ENCODE data around the gene IBTK. TPM values are rescaled to one million over a fixed set of nuclear protein-coding genes. Genes with fewer than 3 reads are reported as not detected.

IBTK gene
- total and polyA plus RNA-seq, 2 of the 4 experiments (the other 2 are of a cell fraction) = 9.7 to 45.0 TPM

DNA sequence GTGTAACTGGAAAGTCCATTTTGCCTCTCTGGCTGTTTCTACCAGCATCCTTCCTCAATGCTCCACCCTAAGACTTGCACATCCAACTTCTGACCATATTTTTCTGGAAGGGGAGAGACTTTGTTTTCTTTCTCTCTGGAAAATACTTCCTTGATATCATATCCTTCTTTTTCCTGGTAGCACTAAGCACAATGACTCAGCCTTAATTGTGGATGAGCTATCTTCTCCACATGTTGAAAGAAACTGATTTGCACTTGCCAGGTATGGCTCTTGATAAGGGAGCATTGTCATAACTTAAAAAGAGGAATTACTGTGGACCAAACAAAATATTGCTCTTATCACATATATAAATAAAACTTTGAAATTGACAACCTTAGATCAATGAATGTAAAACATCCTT, 30.1 kb upstream of the IBTK start:
- Histone ChIP-seq H2AK9ac (replicated peaks; ENCODE audit: low read depth, low read length, poor library complexity) (no peak overlapping the region), H2AK5ac (ENCODE audit: low read depth, low read length) (no peak overlapping the region), H4K8ac (ENCODE audit: low read depth in 2 of 2, low read length in 2 of 2) (no peak overlapping the region), H2AFZ (replicated peaks; ENCODE audit: low read length, poor library complexity) (no peak overlapping the region), H4K91ac (ENCODE audit: insufficient read depth, low read depth, low read length) (no peak overlapping the region), H2BK120ac (ENCODE audit: low read depth, low read length) (no peak overlapping the region), H3K4ac (ENCODE audit: low read depth, low read length) (no peak overlapping the region), H3K9ac (ENCODE audit: low read depth, low read length) (no peak overlapping the region), H3K9me3 (ENCODE audit: control insufficient read depth, insufficient read depth, low read length) (no peaks in the 10 kb centered on the region), H3K79me1 (ENCODE audit: low read depth in 1 of 2, low read length in 2 of 2) (no peaks in the 10 kb centered on the region), H3K14ac (replicated peaks; ENCODE audit: low read depth, low read length) (no peak overlapping the region), H3K9me1 (ENCODE audit: insufficient read depth, low read length) (no peaks in the 10 kb centered on the region), H2BK20ac (ENCODE audit: low read depth, low read length) (no peak overlapping the region), H3K4me3 (ENCODE audit: insufficient read depth, low read depth, low read length) (no peak overlapping the region), H3K56ac (ENCODE audit: extremely low read depth, insufficient read depth, low read length) (no peak overlapping the region), H2BK5ac (ENCODE audit: low read depth, low read length, poor library complexity, severe bottlenecking) (no peak overlapping the region), H2BK15ac (ENCODE audit: low read depth, low read length) (no peak overlapping the region), H3K18ac (ENCODE audit: low read depth, low read length) (no peak overlapping the region), H4K20me1 (ENCODE audit: insufficient read depth, low read length) (no peaks in the 10 kb centered on the region), H3K4me1 (ENCODE audit: control insufficient read depth, insufficient read depth, low read length) (no peaks in the 10 kb centered on the region), H3K27ac (ENCODE audit: insufficient read depth, low read length) (no peak overlapping the region), H3K4me2 (ENCODE audit: low read depth, low read length) (no peak overlapping the region), H4K5ac (ENCODE audit: low read depth, low read length) (no peak overlapping the region), H3K27me3 (ENCODE audit: control insufficient read depth, insufficient read depth, low read length) (peaks cover 1% of the 10 kb centered on the region; the same call in 1 of the 2 replicates), H3K23ac (ENCODE audit: low read depth, low read length) (no peak overlapping the region), H3K36me3 (ENCODE audit: control insufficient read depth, insufficient read depth, low read length) (no peaks in the 10 kb centered on the region)
- in situ Hi-C loops (cut with MboI; ENCODE audit: low sequenced_read_pairs) (no loop called here), intact Hi-C loops (cut with micrococcal nuclease) (no loop called here), dilution Hi-C loops (cut with HindIII; ENCODE audit: low sequenced_read_pairs, unreplicated experiment) (no loop called here)
- TF ChIP-seq, protein P1, sequence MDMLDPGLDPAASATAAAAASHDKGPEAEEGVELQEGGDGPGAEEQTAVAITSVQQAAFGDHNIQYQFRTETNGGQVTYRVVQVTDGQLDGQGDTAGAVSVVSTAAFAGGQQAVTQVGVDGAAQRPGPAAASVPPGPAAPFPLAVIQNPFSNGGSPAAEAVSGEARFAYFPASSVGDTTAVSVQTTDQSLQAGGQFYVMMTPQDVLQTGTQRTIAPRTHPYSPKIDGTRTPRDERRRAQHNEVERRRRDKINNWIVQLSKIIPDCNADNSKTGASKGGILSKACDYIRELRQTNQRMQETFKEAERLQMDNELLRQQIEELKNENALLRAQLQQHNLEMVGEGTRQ (IDR thresholded peaks at IDR 0.05; ENCODE audit: low read depth, low read length) = no peak
- no peak for TF ChIP-seq RCOR1 (IDR thresholded peaks at IDR 0.05; ENCODE audit: insufficient replicate concordance, low read length)
- TF ChIP-seq, protein P2, sequence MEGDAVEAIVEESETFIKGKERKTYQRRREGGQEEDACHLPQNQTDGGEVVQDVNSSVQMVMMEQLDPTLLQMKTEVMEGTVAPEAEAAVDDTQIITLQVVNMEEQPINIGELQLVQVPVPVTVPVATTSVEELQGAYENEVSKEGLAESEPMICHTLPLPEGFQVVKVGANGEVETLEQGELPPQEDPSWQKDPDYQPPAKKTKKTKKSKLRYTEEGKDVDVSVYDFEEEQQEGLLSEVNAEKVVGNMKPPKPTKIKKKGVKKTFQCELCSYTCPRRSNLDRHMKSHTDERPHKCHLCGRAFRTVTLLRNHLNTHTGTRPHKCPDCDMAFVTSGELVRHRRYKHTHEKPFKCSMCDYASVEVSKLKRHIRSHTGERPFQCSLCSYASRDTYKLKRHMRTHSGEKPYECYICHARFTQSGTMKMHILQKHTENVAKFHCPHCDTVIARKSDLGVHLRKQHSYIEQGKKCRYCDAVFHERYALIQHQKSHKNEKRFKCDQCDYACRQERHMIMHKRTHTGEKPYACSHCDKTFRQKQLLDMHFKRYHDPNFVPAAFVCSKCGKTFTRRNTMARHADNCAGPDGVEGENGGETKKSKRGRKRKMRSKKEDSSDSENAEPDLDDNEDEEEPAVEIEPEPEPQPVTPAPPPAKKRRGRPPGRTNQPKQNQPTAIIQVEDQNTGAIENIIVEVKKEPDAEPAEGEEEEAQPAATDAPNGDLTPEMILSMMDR (conservative IDR thresholded peaks at IDR 0.05; ENCODE audit: low read depth, low read length) = no peak
- TF ChIP-seq FOS (IDR thresholded peaks at IDR 0.05; ENCODE audit: low read depth, low read length) = no peak
- no peak for TF ChIP-seq MXI1 (IDR thresholded peaks at IDR 0.05; ENCODE audit: borderline replicate concordance, low read depth, low read length)
- no peak for TF ChIP-seq SMC3 (IDR thresholded peaks at IDR 0.05; ENCODE audit: low read depth, low read length)
- TF ChIP-seq MAZ (IDR thresholded peaks at IDR 0.05; ENCODE audit: borderline replicate concordance, low read depth, low read length) = no peak
- no peak for TF ChIP-seq POLR2A (IDR thresholded peaks at IDR 0.05; ENCODE audit: low read depth, low read length)
- no peak for TF ChIP-seq RFX5 (IDR thresholded peaks at IDR 0.05; ENCODE audit: low read depth, low read length)
- TF ChIP-seq, protein P3, sequence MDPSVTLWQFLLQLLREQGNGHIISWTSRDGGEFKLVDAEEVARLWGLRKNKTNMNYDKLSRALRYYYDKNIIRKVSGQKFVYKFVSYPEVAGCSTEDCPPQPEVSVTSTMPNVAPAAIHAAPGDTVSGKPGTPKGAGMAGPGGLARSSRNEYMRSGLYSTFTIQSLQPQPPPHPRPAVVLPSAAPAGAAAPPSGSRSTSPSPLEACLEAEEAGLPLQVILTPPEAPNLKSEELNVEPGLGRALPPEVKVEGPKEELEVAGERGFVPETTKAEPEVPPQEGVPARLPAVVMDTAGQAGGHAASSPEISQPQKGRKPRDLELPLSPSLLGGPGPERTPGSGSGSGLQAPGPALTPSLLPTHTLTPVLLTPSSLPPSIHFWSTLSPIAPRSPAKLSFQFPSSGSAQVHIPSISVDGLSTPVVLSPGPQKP (IDR thresholded peaks at IDR 0.05; ENCODE audit: borderline replicate concordance, low read depth, low read length) = no peak
- ChIA-PET POLR2A (ENCODE audit: unreplicated experiment) (no interaction called here), CTCF (no interaction called here)
- BruUV-seq (replicated peaks) = no TSS peak
- ATAC-seq (ENCODE audit: low read depth) (no peak), DNase-seq (no peak)

Data from IMR-90 (cell line).